DND-41 (cell line): Measurements from ENCODE around the gene TRIM43B.

Source experiments
- CTCF ChIP-seq: IDR thresholded peaks from 2 replicates; pipeline ENCODE4 v1.5.1; 2012; ENCODE audit warnings: borderline replicate concordance, low read length, moderate library complexity, mild to moderate bottlenecking; ENCODE audit not compliant: poor library complexity, severe bottlenecking; ENCODE audit errors: extremely low read depth
- EZH2 ChIP-seq: IDR thresholded peaks from 3 replicates; pipeline ENCODE4 v1.6.1; 2012; ENCODE audit warnings: borderline replicate concordance, low read depth, mild to moderate bottlenecking, moderate library complexity, low read length, inconsistent platforms; ENCODE audit not compliant: severe bottlenecking

- TF ChIP-seq CTCF (no peak), EZH2 (no peak)
These were observed 42.1 kb upstream of the TRIM43B start for GRCh38 chr2:95526360-95527341.
